ENCODE measurements around the gene CRYZ. TPM values are rescaled to one million over a fixed set of nuclear protein-coding genes. Genes with fewer than 3 reads are reported as not detected.

Gene CRYZ
- total and polyA plus RNA-seq, 2 of the 4 experiments (the other 2 are of a cell fraction): 40.6 to 43.4 TPM

GRCh38 chr1:74773582-74773981, 40.7 kb upstream of the CRYZ start:
- no peak overlapping the region for H3K27ac ChIP-seq (ENCODE audit: insufficient read depth, low read length)
- H3K4me2 ChIP-seq (ENCODE audit: low read depth, low read length): no peak overlapping the region
- dilution Hi-C loops (cut with HindIII; ENCODE audit: low sequenced_read_pairs, unreplicated experiment) (no loop called here), in situ Hi-C loops (cut with MboI; ENCODE audit: low sequenced_read_pairs) (no loop called here), intact Hi-C loops (cut with micrococcal nuclease) (loop anchor here (5.0 kb wide), 3 partner anchors 109 to 844 kb away; no protein-coding TSS in a partner anchor)
- no peak overlapping the region for H3K9ac ChIP-seq (ENCODE audit: low read depth, low read length)
- no peaks in the 10 kb centered on the region for H3K4me1 ChIP-seq (ENCODE audit: control insufficient read depth, insufficient read depth, low read length)
- H2BK5ac ChIP-seq (ENCODE audit: low read depth, low read length, poor library complexity, severe bottlenecking): no peak overlapping the region
- H2AK9ac ChIP-seq (replicated peaks; ENCODE audit: low read depth, low read length, poor library complexity): no peak overlapping the region
- no peak overlapping the region for H2BK20ac ChIP-seq (ENCODE audit: low read depth, low read length)
- H3K9me1 ChIP-seq (ENCODE audit: insufficient read depth, low read length): no peaks in the 10 kb centered on the region
- H4K8ac ChIP-seq (ENCODE audit: low read depth in 2 of 2, low read length in 2 of 2): no peak overlapping the region
- DNase-seq (no peak), ATAC-seq (ENCODE audit: low read depth) (no peak)
- ChIA-PET POLR2A (ENCODE audit: unreplicated experiment) (no interaction called here), CTCF (interaction anchor here (0.8 kb wide), 1 partner anchor 430 kb away, joined by 3 read pairs; no protein-coding TSS in a partner anchor)
- no peaks in the 10 kb centered on the region for H3K36me3 ChIP-seq (ENCODE audit: control insufficient read depth, insufficient read depth, low read length)
- TF ChIP-seq FOS (IDR thresholded peaks at IDR 0.05; ENCODE audit: low read depth, low read length) (no peak), MXI1 (IDR thresholded peaks at IDR 0.05; ENCODE audit: borderline replicate concordance, low read depth, low read length) (no peak), CTCF (conservative IDR thresholded peaks at IDR 0.05; ENCODE audit: low read depth, low read length) (no peak), RCOR1 (IDR thresholded peaks at IDR 0.05; ENCODE audit: insufficient replicate concordance, low read length) (no peak), USF2 (IDR thresholded peaks at IDR 0.05; ENCODE audit: low read depth, low read length) (no peak), CHD1 (IDR thresholded peaks at IDR 0.05; ENCODE audit: low read depth, low read length) (no peak), SMC3 (IDR thresholded peaks at IDR 0.05; ENCODE audit: low read depth, low read length) (no peak), POLR2A (IDR thresholded peaks at IDR 0.05; ENCODE audit: low read depth, low read length) (no peak), CEBPB (IDR thresholded peaks at IDR 0.05; ENCODE audit: low read depth, low read length) (no peak), ELK1 (IDR thresholded peaks at IDR 0.05; ENCODE audit: borderline replicate concordance, low read depth, low read length) (no peak), NFE2L2 (IDR thresholded peaks at IDR 0.05; ENCODE audit: low read depth, low read length) (no peak), RFX5 (IDR thresholded peaks at IDR 0.05; ENCODE audit: low read depth, low read length) (no peak), MAZ (IDR thresholded peaks at IDR 0.05; ENCODE audit: borderline replicate concordance, low read depth, low read length) (no peak), RAD21 (IDR thresholded peaks at IDR 0.05; ENCODE audit: low read length) (no peak), BHLHE40 (IDR thresholded peaks at IDR 0.05; ENCODE audit: low read depth, low read length) (no peak)
- no CpG with 5 or more reads among the region's 2 CpGs for WGBS, 2 experiments (ENCODE audit: extremely low coverage in 2 of 2, insufficient read length in 1 of 2)
- H4K91ac ChIP-seq (ENCODE audit: insufficient read depth, low read depth, low read length): no peak overlapping the region
- H3K4me3 ChIP-seq (ENCODE audit: insufficient read depth, low read depth, low read length): no peak overlapping the region
- H3K14ac ChIP-seq (replicated peaks; ENCODE audit: low read depth, low read length): no peak overlapping the region
- no peaks in the 10 kb centered on the region for H3K79me1 ChIP-seq (ENCODE audit: low read depth in 1 of 2, low read length in 2 of 2)
- H3K4ac ChIP-seq (ENCODE audit: low read depth, low read length): no peak overlapping the region
- no peak overlapping the region for H2BK120ac ChIP-seq (ENCODE audit: low read depth, low read length)
- no peaks in the 10 kb centered on the region for H3K9me3 ChIP-seq (ENCODE audit: control insufficient read depth, insufficient read depth, low read length)
- H3K23ac ChIP-seq (ENCODE audit: low read depth, low read length): no peak overlapping the region
- H4K5ac ChIP-seq (ENCODE audit: low read depth, low read length): no peak overlapping the region
- H3K27me3 ChIP-seq (ENCODE audit: control insufficient read depth, insufficient read depth, low read length): no peaks in the 10 kb centered on the region
- no TSS peak for BruUV-seq (replicated peaks)
- H2AK5ac ChIP-seq (ENCODE audit: low read depth, low read length): no peak overlapping the region
- no peak overlapping the region for H2BK15ac ChIP-seq (ENCODE audit: low read depth, low read length)
- no peak overlapping the region for H2AFZ ChIP-seq (replicated peaks; ENCODE audit: low read length, poor library complexity)
- H4K20me1 ChIP-seq (ENCODE audit: insufficient read depth, low read length): no peaks in the 10 kb centered on the region
- H3K18ac ChIP-seq (ENCODE audit: low read depth, low read length): no peak overlapping the region
- no peak overlapping the region for H3K56ac ChIP-seq (ENCODE audit: extremely low read depth, insufficient read depth, low read length)

Measured in IMR-90 (cell line).